ENCODE results near the gene RTP3.
A peak's percentile ranks its signal among the peaks of the same experiment; 100 is the strongest.
"Not testable (repeated sequence)": the region's sequence is repeated elsewhere in the genome, so short reads cannot be mapped to it uniquely, and the experiment has no call there.

Gene RTP3

DNA sequence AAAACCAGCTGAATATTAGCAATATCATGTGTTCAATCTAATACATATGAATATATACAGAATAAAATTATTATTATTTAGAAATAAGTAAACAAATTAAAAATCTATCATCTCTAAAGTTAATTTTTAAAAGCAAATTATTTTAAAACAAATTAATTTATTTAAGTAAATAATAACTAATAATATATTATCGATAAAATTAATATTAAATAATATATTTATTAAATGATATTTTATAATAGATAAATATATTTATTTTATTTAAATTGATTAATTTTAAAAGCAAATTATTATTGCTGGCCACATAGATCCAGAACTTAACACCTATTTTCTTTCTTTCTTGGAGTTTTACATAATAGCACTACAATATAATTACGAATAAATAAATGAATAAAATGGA is 22.2 kb downstream of the RTP3 start:
- no peak for DNase-seq

DNA sequence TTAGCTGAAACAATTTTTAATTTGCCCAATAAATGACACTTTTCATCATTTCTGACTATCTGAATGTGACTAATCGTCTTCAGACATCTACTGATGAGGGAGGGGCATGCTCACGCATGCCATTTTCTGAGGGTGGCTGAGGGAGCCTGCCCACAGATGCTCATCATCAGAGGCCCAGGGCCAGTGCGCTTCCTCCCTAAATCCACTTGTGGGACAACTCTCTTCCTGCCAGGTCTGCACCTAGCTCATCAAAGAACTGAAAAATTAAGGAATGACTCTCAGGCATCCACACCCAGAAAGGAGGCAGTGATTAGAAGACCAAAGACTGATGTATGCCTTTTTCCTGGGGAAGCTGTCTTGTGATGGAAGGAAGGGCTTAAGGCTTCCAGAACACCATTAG is 22.8 kb downstream of the RTP3 start:
- DNase-seq = no peak

- no peak for DNase-seq
These were observed 23.3 kb downstream of the RTP3 start for GRCh38 chr3:46521096-46521495.

DNA sequence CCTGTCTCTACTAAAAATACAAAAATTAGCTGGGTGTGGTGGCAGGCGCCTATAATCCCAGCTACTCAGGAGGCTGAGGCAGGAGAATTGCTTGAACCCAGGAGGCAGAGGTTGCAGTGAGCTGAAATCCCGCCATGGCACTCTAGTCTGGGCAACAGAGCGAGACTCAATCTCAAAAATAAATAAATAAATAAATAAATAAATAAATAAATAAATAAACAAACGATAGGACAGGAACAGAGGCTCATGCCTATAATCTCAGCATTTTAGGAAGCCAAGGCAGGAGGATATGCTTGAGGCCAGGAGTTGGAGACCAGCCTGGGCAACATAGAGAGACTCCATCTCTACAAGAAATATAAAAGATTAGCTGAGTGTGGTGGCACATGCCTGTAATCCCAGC is 24.4 kb downstream of the RTP3 start:
- DNase-seq = not testable (repeated sequence)

GRCh38 chr3:46523556-46523955 is 25.8 kb downstream of the RTP3 start:
- DNase-seq = no peak

- DNase-seq = no peak
These were observed 26.2 kb downstream of the RTP3 start for GRCh38 chr3:46524008-46524407.

GRCh38 chr3:46524832-46525231 is 27.1 kb downstream of the RTP3 start:
- no peak for DNase-seq

DNA sequence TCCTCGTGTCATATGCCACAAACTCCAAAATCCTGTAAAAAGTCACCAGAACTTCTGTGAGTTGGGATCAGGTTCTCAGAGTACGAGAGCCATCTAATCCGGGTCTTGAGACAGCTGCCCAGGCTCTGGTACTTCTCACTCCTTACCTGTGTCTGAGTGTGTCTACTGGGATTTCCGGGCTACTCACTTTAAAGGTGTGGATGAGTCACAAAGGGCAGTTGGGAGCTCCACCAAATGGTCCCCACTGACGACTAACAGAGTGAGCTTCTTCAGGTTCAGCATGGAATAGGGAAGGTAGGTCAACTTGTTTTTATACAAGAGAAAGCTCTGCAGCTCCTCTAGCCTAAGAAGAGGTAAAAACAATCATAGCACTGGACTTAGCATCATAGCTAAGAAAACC is 29.5 kb downstream of the RTP3 start:
- DNase-seq = no peak

DNA sequence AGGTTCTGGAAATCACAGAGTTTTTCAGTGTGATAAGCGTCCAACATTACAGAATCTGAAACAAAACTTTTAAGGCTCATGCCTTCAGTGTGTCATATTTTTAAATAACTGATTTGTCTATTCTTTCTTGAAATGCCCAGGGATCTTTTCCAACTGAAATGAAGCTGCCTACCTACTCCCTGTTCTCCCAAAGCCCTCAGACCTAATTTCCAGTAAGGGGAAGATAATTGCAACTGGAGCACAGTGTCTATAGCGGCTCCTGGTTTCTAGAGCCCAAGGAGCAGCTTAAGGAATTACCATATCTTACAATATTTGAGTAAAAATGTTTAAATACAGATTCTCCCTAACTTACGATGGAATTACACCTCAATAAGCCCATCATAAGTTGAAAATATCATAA is 35.3 kb downstream of the RTP3 start:
- no peak for DNase-seq

GRCh38 chr3:46535746-46536145 is 38.0 kb downstream of the RTP3 start:
- DNase-seq = no peak

DNA sequence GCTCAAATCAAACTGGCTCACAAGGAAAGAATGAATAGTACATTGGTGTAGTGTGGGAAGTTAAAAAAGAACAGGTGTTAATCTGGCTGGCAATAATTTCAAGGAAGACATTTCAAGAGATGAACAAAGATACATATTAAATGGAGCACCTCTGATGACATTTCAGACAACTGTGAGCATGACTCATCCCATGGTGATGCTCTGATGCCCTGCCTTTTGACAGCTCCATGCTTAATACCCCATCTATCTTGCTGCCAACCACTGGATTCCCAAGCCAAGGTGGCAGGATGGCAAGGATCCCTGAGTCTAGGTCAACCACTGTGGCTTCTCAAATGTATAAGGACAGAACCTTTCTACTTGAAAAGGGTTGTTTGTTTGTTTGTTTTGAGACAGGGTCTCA is 39.0 kb downstream of the RTP3 start:
- no peak for DNase-seq

DNA sequence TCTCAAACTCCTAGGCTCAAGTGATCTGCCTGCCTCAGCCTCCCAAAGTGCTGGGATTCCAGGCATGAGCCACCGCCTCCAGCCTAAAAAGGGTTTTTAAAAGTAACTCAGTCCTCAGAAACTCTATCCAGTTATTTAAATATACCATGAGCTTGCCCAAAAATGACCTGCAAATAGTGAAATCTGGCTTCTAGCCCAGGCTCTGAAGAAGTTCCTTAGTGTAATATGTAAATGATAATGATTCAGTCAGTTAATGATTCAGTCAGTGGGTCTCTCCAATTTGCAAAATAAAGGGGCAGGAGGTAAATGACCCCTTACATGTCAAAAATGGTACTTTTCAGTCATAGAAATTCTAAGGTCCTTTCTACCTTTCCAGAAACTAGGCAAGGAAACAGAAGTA is 39.5 kb downstream of the RTP3 start:
- DNase-seq = no peak

- DNase-seq = no peak
These were observed 40.0 kb downstream of the RTP3 start for GRCh38 chr3:46537779-46538178.

DNA sequence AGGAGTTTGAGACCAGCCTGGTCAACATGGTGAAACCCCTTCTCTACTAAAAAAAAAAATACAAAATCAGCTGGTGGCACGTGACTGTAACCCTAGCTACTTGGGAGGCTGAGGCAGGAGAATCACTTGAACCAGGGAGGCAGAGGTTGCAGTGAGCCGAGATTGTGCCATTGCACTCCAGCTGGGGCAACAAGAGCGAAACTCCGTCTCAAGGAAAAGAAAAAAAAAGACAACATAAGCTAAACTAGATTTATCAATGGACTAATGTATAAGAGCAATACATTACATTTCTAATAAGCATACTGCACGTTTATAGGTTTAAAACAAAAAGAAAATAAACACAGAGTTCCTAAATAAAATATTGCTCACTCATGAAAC is 40.6 kb downstream of the RTP3 start:
- not testable (repeated sequence) for DNase-seq

- DNase-seq = peak; percentile 70
These were observed 41.1 kb downstream of the RTP3 start for GRCh38 chr3:46538803-46539442.

- DNase-seq = no peak
These were observed 41.7 kb downstream of the RTP3 start for GRCh38 chr3:46539443-46540005.

DNA sequence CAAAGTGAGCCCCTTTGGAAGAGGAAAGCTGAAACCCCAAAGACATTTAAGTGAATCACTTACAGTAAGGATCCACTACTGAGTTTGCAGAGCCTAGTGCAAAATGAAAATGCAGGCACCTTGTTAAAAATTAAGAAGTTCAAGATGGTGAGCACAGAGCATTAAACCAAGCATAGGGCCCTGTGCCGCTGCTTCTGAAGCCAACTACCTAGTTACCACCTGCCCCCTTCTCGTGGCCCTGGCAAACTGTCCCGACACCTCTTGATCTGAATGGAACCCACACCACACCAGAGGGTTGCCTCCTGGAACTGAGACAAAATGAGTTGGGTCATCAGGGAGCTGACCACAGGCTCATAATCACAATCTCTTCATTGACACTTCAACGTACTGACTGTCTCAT is 42.8 kb downstream of the RTP3 start:
- no peak for DNase-seq

- DNase-seq = no peak
These were observed 44.1 kb downstream of the RTP3 start for GRCh38 chr3:46541835-46542234.

- no peak for DNase-seq
These were observed 44.6 kb downstream of the RTP3 start for GRCh38 chr3:46542344-46542743.

GRCh38 chr3:46542801-46543201 is 45.0 kb downstream of the RTP3 start:
- no peak for DNase-seq

DNA sequence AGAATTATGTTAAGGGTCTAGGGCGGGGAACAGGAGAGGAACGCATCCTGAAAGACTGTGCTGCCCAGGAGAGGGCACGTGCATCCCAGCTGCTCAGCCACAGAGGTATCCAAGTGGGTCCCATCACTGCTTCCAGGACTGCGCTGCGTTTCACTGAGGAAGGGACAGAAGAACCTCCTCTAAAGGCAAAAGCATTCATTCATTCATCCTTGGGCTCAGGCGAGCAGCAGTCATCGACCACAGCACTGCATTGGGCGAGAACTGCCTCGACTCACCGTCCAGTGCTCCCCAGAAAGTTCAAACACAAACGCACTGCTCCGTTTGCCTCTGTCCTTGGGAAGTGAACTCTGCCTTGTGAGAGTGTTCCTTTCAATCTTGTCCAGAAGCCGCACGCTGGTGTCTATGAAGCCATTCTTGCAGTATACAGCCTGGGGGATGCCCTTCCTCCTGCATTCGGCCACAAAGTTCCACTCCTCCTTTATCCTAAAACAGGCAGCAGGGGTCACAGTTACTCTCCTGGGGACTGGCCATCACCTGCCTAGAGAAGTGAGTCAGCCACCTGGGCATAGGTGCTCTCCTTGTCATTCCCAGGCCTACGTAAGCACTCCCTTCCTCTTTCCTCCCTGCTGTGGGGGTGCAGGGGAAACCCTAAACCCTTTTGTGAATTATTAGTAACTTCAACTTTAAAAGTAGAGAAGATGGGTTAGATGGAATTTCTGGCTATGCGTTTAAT is 47.2 kb downstream of the RTP3 start:
- DNase-seq = no peak

DNA sequence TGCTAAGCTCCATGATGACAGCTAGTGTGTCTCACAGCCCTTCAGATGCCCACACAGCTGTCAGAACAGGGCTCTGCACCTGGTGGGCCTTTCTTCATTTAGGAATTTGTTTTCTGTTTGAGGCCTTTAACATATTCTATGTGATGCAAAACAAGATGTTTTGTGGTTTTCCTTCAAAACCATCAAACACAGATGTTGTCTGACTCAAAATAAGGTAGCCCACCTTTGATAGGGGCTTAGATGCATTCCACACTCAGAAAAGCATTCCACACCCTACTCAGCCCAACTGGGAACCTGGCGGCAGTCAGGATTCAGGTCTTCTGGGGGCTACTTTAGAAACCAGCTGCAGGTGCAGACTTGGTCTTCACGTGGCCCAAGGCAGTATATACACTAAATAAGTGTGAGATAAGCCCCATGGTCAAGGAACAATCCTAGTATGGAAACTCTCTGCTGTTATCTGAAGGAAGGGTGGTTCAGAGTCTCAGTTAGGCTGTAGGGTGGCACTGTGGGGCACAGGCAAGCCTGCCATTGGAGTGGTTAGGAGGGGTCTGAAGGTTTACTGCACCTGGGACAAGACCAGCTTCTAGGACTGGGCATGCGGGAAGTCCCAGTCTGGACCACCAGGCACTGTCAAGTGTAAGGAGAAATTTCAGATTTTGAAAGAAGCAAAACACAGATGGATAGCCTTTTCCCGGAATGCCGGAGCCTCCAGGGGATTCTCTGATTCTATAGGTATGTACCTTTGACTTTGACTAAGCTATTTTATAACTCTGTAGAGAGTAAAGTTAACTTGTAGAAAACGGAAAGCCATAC is 48.2 kb downstream of the RTP3 start:
- DNase-seq = no peak

DNA sequence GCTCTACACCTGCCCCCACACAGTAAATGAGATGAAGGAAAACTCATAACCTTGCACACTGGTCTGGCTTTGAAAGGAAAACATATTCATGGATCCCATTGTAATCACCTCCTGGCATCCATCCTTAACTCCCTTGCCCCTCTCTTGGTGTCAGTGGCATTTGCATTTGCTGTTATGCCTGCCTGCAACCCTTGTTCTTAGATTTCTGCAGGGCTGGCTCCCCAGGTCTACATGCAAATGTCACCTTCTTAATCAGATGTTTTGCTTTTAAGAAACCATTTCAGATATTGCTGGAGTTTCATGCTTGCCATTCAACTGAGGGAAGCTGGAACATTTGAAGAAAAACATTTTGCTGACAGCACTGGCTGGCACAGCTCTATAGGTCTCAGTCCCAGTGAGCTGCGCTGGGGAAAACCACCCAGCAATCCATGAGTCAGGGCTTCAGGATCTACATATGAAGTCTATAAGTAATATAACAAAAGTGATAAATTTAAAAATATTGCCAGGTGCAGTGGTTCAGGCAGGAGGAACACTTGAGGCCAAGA is 49.2 kb downstream of the RTP3 start:
- DNase-seq = no peak
